Panc1 (cell line): Measurements from ENCODE around the gene AK8. TPM values are rescaled to one million over a fixed set of nuclear protein-coding genes. Genes with fewer than 3 reads are reported as not detected.

Experiments used
- ATAC-seq: fragments of 200-7000 bp; cut with Tn5 transposase; 2 replicates; pipeline ENCODE4 v1.9.1; 2020; ENCODE audit warnings: mild to moderate bottlenecking, moderate library complexity
- BruUV-seq: library from RNA; stranded (reverse); fragments of 400-500 nt; replicated peaks from 2 replicates; lab custom pipeline; 2021; lab: Mats Ljungman, UMichigan
- CTCF ChIA-PET: fragments of 300-600 bp; sonication (Branson Sonifier 250); formaldehyde crosslinking; loops from one replicate; lab custom pipeline; 2022; ENCODE audit warnings: antibody characterized with exemption; lab: Charles Lee
- POLR2A ChIA-PET: fragments of 300-600 bp; sonication (Branson Sonifier 250); formaldehyde crosslinking; loops from one replicate; lab custom pipeline; 2022; ENCODE audit warnings: antibody characterized with exemption; lab: Charles Lee
- DNase-seq: peaks from one replicate; pipeline ENCODE4 v3.0.0-alpha.2; 2010; ENCODE audit warnings: low read depth, low spot score
- H3K27ac ChIP-seq: 2 replicates; pipeline ENCODE4 v1.5.1; 2011; ENCODE audit warnings: mild to moderate bottlenecking, low read length, inconsistent platforms
- H3K27me3 ChIP-seq: fragments of 200-500 bp; sonication (Bioruptor generic); 2 replicates; pipeline ENCODE4 v1.6.0; 2014; ENCODE audit warnings: low read length, inconsistent platforms; ENCODE audit not compliant: control insufficient read depth, insufficient read depth
- H3K36me3 ChIP-seq: fragments of 200-500 bp; sonication (Bioruptor generic); 2 replicates; pipeline ENCODE4 v1.5.1; 2014; ENCODE audit warnings: inconsistent platforms, mild to moderate bottlenecking, low read length, moderate library complexity; ENCODE audit not compliant: control insufficient read depth, insufficient read depth
- H3K4me1 ChIP-seq: 2 replicates; pipeline ENCODE4 v1.5.1; 2011; ENCODE audit warnings: inconsistent platforms, mild to moderate bottlenecking, low read length, moderate library complexity; ENCODE audit not compliant: control insufficient read depth, insufficient read depth
- H3K4me3 ChIP-seq, 2 experiments: 2 replicates each; pipeline ENCODE4 v1.5.1; 2011 to 2012; ENCODE audit warnings: low read depth in 2 of 2, low read length in 2 of 2, mild to moderate bottlenecking in 2 of 2, inconsistent platforms in 1 of 2, moderate library complexity in 1 of 2
- H3K9me3 ChIP-seq: fragments of 200-500 bp; sonication (Bioruptor generic); 2 replicates; pipeline ENCODE4 v1.5.1; 2014; ENCODE audit warnings: low read depth, mild to moderate bottlenecking, inconsistent platforms, low read length, moderate library complexity; ENCODE audit not compliant: control insufficient read depth, insufficient read depth
- POLR2AphosphoS5 ChIP-seq: IDR thresholded peaks from 2 replicates; pipeline ENCODE4 v1.6.1; 2012; ENCODE audit warnings: mild to moderate bottlenecking, low read depth, low read length, moderate library complexity
- SIN3A ChIP-seq: IDR thresholded peaks from 2 replicates; pipeline ENCODE4 v1.6.1; 2012; ENCODE audit warnings: low read depth, mild to moderate bottlenecking, low read length, moderate library complexity, borderline replicate concordance; ENCODE audit not compliant: insufficient read depth
- TCF7L2 ChIP-seq: IDR thresholded peaks from 2 replicates; pipeline ENCODE4 v1.6.1; 2011; ENCODE audit warnings: mild to moderate bottlenecking, low read depth, low read length, inconsistent platforms
- in situ Hi-C: cut with HindIII; loops from 2 replicates; pipeline ENCODE4 v1.10.0; 2016; ENCODE audit warnings: low sequenced_read_pairs, low pct_unique_long_range_greater_than_20kb
- intact Hi-C: fragments of 100-400 bp; cut with micrococcal nuclease; formaldehyde crosslinking; loops from one replicate; pipeline ENCODE4 v1.10.0; 2022; ENCODE audit not compliant: unreplicated experiment
- total RNA-seq: library from RNA; stranded (reverse); gene quantifications from one replicate; pipeline ENCODE4 v1.2.1, GENCODE V29; 2021; ENCODE audit not compliant: unreplicated experiment
- TF ChIP-seq, protein P1 (sequence below): fragments of 450-650 bp; IDR thresholded peaks from 2 replicates; pipeline ENCODE4 v1.5.1; 2017; ENCODE audit warnings: mild to moderate bottlenecking
- TF ChIP-seq, protein P2 (sequence below), 2 experiments: IDR thresholded peaks; 2 replicates each; pipeline ENCODE4 v1.6.1; 2011 to 2012; ENCODE audit warnings: low read depth in 2 of 2, control low read depth in 1 of 2, low read length in 1 of 2, mild to moderate bottlenecking in 1 of 2, moderate library complexity in 1 of 2; ENCODE audit not compliant: insufficient read depth in 1 of 2

Gene AK8
- total RNA-seq, 1 experiment from 2014 or later = 0.39 TPM

DNA sequence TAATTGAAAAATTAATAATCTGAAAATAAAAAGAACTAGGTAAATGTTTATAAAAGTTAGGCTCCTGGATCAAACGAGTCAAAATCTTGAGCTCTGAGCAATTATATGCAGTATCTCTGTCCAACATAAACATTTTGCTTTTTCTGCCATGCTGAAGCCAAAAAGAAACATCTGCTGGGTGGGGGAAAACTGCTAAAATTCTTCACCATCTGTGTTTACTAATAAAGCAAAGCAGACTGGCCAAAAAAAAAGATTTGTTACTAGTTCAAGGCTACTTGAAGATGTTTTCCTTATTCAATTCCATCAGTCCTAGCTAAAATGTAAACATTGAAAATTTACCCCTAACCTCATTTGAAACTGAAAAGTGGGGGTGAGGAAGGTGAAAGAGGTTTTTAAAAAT lies 178.1 kb downstream of the AK8 start:
- Histone ChIP-seq H3K9me3 (peaks cover 4% of the 10 kb centered on the region; the same call in 1 of the 2 replicates), H3K36me3 (no peaks in the 10 kb centered on the region), H3K4me1 (no peaks in the 10 kb centered on the region), H3K27me3 (no peaks in the 10 kb centered on the region), H3K27ac (no peak overlapping the region), H3K4me3 (no peak overlapping the region)
- CTCF ChIA-PET = no interaction called here
- ATAC-seq = no peak
- no TSS peak for BruUV-seq
- intact Hi-C loops (no loop called here), in situ Hi-C loops (no loop called here)
- DNase-seq = no peak
- TF ChIP-seq, protein P1, sequence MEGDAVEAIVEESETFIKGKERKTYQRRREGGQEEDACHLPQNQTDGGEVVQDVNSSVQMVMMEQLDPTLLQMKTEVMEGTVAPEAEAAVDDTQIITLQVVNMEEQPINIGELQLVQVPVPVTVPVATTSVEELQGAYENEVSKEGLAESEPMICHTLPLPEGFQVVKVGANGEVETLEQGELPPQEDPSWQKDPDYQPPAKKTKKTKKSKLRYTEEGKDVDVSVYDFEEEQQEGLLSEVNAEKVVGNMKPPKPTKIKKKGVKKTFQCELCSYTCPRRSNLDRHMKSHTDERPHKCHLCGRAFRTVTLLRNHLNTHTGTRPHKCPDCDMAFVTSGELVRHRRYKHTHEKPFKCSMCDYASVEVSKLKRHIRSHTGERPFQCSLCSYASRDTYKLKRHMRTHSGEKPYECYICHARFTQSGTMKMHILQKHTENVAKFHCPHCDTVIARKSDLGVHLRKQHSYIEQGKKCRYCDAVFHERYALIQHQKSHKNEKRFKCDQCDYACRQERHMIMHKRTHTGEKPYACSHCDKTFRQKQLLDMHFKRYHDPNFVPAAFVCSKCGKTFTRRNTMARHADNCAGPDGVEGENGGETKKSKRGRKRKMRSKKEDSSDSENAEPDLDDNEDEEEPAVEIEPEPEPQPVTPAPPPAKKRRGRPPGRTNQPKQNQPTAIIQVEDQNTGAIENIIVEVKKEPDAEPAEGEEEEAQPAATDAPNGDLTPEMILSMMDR = no peak
- TF ChIP-seq TCF7L2 (no peak), POLR2AphosphoS5 (no peak), SIN3A (no peak)
- TF ChIP-seq, protein P2, sequence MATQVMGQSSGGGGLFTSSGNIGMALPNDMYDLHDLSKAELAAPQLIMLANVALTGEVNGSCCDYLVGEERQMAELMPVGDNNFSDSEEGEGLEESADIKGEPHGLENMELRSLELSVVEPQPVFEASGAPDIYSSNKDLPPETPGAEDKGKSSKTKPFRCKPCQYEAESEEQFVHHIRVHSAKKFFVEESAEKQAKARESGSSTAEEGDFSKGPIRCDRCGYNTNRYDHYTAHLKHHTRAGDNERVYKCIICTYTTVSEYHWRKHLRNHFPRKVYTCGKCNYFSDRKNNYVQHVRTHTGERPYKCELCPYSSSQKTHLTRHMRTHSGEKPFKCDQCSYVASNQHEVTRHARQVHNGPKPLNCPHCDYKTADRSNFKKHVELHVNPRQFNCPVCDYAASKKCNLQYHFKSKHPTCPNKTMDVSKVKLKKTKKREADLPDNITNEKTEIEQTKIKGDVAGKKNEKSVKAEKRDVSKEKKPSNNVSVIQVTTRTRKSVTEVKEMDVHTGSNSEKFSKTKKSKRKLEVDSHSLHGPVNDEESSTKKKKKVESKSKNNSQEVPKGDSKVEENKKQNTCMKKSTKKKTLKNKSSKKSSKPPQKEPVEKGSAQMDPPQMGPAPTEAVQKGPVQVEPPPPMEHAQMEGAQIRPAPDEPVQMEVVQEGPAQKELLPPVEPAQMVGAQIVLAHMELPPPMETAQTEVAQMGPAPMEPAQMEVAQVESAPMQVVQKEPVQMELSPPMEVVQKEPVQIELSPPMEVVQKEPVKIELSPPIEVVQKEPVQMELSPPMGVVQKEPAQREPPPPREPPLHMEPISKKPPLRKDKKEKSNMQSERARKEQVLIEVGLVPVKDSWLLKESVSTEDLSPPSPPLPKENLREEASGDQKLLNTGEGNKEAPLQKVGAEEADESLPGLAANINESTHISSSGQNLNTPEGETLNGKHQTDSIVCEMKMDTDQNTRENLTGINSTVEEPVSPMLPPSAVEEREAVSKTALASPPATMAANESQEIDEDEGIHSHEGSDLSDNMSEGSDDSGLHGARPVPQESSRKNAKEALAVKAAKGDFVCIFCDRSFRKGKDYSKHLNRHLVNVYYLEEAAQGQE (IDR thresholded peaks at IDR 0.05; ENCODE audit: insufficient read depth in 1 of 2, low read depth in 2 of 2, low read length in 1 of 2) = no peak
- POLR2A ChIA-PET = interaction anchor here (0.6 to 0.7 kb wide), 2 partner anchors 9 to 294 kb away, joined by 4 to 5 read pairs; no protein-coding TSS in a partner anchor

DNA sequence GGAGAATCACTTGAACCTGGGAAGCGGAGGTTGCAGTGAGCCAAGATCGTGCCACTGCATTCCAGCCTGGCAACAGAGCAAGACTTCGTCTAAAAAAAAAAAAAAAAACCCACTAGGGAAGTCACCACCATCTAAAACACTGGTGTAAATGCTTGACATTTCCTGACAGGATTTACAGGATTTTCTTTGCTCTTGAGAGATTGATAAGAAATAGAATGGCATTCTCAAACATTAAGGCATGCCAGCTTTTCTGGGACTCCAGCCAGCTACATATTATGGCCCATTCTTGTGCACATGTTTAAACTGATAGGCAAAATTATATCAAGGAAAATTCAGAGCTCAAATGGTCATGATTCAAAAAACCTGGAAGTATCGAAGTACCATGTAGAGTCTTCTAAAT lies 179.1 kb downstream of the AK8 start:
- no TSS peak for BruUV-seq

More for the DNA sequence above, 179.1 kb downstream of the AK8 start:
- no peak for TF ChIP-seq SIN3A
- TF ChIP-seq TCF7L2 = no peak
- TF ChIP-seq, protein P1 = no peak
- TF ChIP-seq POLR2AphosphoS5 = no peak
- TF ChIP-seq, protein P2 (IDR thresholded peaks at IDR 0.05; ENCODE audit: insufficient read depth in 1 of 2, low read depth in 2 of 2, low read length in 1 of 2) = no peak
- Histone ChIP-seq H3K36me3 (no peaks in the 10 kb centered on the region), H3K4me3 (no peak overlapping the region), H3K4me1 (no peaks in the 10 kb centered on the region), H3K9me3 (peaks cover 4% of the 10 kb centered on the region; the same call in 1 of the 2 replicates), H3K27ac (no peak overlapping the region), H3K27me3 (no peaks in the 10 kb centered on the region)
- in situ Hi-C loops (no loop called here), intact Hi-C loops (no loop called here)
- ChIA-PET CTCF (no interaction called here), POLR2A (no interaction called here)
- ATAC-seq = no peak
- DNase-seq = no peak
